ENCODE data around the gene EIF5A2. TPM values are rescaled to one million over a fixed set of nuclear protein-coding genes. Genes with fewer than 3 reads are reported as not detected.
"Not testable (repeated sequence)": the region's sequence is repeated elsewhere in the genome, so short reads cannot be mapped to it uniquely, and the experiment has no call there.

Gene EIF5A2
- total RNA-seq, 1 experiment from 2014 or later = 16.1 TPM

DNA sequence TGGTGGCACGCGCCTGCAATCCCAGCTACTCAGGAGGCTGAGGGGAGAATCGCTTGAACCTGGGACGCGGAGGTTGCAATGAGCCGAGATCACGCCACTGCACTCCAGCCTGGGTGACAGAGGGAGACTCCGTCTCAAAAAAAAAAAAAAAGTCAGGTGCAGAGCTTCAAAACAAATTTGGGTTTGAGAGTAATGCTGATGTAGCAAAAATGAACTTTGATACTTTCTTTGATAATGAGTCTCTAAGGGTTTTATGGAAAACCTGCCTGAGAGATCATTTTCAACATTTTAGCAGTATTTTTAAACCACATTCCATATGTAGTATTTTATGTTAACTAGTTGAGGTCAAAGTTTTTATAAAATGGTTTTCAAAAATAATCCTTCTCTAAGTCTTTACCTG is 14.5 kb downstream of the EIF5A2 start:
- POLR2A ChIA-PET = no interaction called here
- no TSS peak for BruUV-seq (replicated peaks)
- no peak overlapping the region for H3K4me3 Mint-ChIP-seq (ENCODE audit: unreplicated experiment)

DNA sequence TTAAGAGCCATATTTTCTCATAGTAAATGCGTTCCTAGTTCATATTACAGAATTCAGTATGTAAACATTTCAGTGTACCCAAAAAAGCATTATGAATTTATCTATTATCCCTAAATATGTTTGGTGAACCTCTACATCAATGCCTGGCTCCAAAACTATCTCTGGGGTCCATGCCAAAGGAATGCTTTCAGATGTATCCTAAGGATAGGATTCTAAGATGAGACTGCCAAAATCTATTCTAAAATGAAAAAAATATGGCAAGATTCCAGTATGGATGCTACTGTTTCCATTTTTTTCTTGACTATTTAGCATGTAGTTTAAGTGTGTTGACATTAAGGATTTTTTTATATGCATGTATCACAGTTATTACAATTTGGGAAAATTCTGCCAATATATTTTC is 18.8 kb downstream of the EIF5A2 start:
- CTCF ChIA-PET = no interaction called here
- H3K27me3 ChIP-seq (replicated peaks; ENCODE audit: control insufficient read depth, insufficient read depth, low read length) = no peaks in the 10 kb centered on the region
- no peak overlapping the region for H3K4me3 ChIP-seq (ENCODE audit: low read depth, low read length)
- BruUV-seq (replicated peaks) = no TSS peak
- Mint-ChIP-seq H3K9me3 (ENCODE audit: unreplicated experiment) (no peaks in the 10 kb centered on the region), H3K27ac (ENCODE audit: unreplicated experiment) (no peak overlapping the region), H3K36me3 (ENCODE audit: insufficient read depth, unreplicated experiment) (no peaks in the 10 kb centered on the region), H3K4me1 (ENCODE audit: low read depth, unreplicated experiment) (no peaks in the 10 kb centered on the region), H3K27me3 (ENCODE audit: insufficient read depth, unreplicated experiment) (no peaks in the 10 kb centered on the region), H3K4me3 (ENCODE audit: unreplicated experiment) (no peak overlapping the region)
- TF ChIP-seq, protein P1, sequence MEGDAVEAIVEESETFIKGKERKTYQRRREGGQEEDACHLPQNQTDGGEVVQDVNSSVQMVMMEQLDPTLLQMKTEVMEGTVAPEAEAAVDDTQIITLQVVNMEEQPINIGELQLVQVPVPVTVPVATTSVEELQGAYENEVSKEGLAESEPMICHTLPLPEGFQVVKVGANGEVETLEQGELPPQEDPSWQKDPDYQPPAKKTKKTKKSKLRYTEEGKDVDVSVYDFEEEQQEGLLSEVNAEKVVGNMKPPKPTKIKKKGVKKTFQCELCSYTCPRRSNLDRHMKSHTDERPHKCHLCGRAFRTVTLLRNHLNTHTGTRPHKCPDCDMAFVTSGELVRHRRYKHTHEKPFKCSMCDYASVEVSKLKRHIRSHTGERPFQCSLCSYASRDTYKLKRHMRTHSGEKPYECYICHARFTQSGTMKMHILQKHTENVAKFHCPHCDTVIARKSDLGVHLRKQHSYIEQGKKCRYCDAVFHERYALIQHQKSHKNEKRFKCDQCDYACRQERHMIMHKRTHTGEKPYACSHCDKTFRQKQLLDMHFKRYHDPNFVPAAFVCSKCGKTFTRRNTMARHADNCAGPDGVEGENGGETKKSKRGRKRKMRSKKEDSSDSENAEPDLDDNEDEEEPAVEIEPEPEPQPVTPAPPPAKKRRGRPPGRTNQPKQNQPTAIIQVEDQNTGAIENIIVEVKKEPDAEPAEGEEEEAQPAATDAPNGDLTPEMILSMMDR (IDR thresholded peaks at IDR 0.05; ENCODE audit: insufficient read depth in 1 of 2, low read depth in 1 of 2, low read length in 1 of 2, severe bottlenecking in 1 of 2, unreplicated experiment in 1 of 2) = no peak
- no peaks in the 10 kb centered on the region for H3K4me1 ChIP-seq
- POLR2A ChIA-PET = no interaction called here
- intact Hi-C loops (cut with micrococcal nuclease; ENCODE audit: unreplicated experiment) = no loop called here
- DNase-seq = no peak
- no peaks in the 10 kb centered on the region for H3K9me3 ChIP-seq
- no peaks in the 10 kb centered on the region for H3K36me3 ChIP-seq (ENCODE audit: control insufficient read depth, insufficient read depth, low read length)

More for the DNA sequence above, 14.5 kb downstream of the EIF5A2 start:
- CTCF ChIA-PET = no interaction called here
- 0 out of 2 replicates have a peak, but pooled peaks cover 3% of the 10 kb centered on the region for H3K9me3 ChIP-seq
- no peaks in the 10 kb centered on the region for H3K27me3 ChIP-seq (replicated peaks; ENCODE audit: control insufficient read depth, insufficient read depth, low read length)
- H3K27ac Mint-ChIP-seq (ENCODE audit: unreplicated experiment) = no peak overlapping the region
- no peak for DNase-seq
- TF ChIP-seq, protein P1 (IDR thresholded peaks at IDR 0.05; ENCODE audit: insufficient read depth in 1 of 2, low read depth in 1 of 2, low read length in 1 of 2, severe bottlenecking in 1 of 2, unreplicated experiment in 1 of 2) = no peak
- H3K27me3 Mint-ChIP-seq (ENCODE audit: insufficient read depth, unreplicated experiment) = no peaks in the 10 kb centered on the region
- no peaks in the 10 kb centered on the region for H3K9me3 Mint-ChIP-seq (ENCODE audit: unreplicated experiment)
- intact Hi-C loops (cut with micrococcal nuclease; ENCODE audit: unreplicated experiment) = no loop called here
- H3K4me3 ChIP-seq (ENCODE audit: low read depth, low read length) = no peak overlapping the region
- H3K36me3 ChIP-seq (ENCODE audit: control insufficient read depth, insufficient read depth, low read length) = no peaks in the 10 kb centered on the region
- H3K36me3 Mint-ChIP-seq (ENCODE audit: insufficient read depth, unreplicated experiment) = peaks cover 10% of the 10 kb centered on the region
- no peaks in the 10 kb centered on the region for H3K4me1 Mint-ChIP-seq (ENCODE audit: low read depth, unreplicated experiment)
- H3K4me1 ChIP-seq = no peaks in the 10 kb centered on the region

DNA sequence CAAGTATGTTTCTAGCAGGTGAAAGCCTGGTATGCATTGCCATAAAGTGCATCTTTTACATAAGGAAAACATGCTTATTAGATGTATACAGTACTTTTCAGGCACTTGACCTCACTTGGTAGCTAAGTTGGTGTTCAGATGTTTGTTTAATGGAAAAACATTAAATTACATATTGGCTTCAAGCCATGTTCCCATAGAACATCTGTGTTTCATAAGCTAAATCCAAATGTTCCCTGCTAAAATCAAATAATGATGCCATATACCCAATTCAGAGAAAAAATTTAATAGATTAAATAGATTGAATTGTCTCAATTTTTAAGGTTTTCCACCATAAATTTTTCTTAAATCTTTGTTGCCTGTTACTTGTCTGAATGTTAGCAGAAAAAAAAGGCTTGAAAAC is 19.3 kb downstream of the EIF5A2 start:
- H3K27me3 Mint-ChIP-seq (ENCODE audit: insufficient read depth, unreplicated experiment) = no peaks in the 10 kb centered on the region
- ChIA-PET CTCF (no interaction called here), POLR2A (no interaction called here)
- no peaks in the 10 kb centered on the region for H3K9me3 ChIP-seq
- no peak for DNase-seq
- H3K4me3 ChIP-seq (ENCODE audit: low read depth, low read length) = no peak overlapping the region
- no peak overlapping the region for H3K27ac Mint-ChIP-seq (ENCODE audit: unreplicated experiment)
- H3K4me1 ChIP-seq = no peaks in the 10 kb centered on the region
- no TSS peak for BruUV-seq (replicated peaks)
- H3K4me3 Mint-ChIP-seq (ENCODE audit: unreplicated experiment) = no peak overlapping the region
- H3K27me3 ChIP-seq (replicated peaks; ENCODE audit: control insufficient read depth, insufficient read depth, low read length) = no peaks in the 10 kb centered on the region
- H3K36me3 Mint-ChIP-seq (ENCODE audit: insufficient read depth, unreplicated experiment) = no peaks in the 10 kb centered on the region
- no peaks in the 10 kb centered on the region for H3K4me1 Mint-ChIP-seq (ENCODE audit: low read depth, unreplicated experiment)
- H3K36me3 ChIP-seq (ENCODE audit: control insufficient read depth, insufficient read depth, low read length) = no peaks in the 10 kb centered on the region
- H3K9me3 Mint-ChIP-seq (ENCODE audit: unreplicated experiment) = no peaks in the 10 kb centered on the region
- TF ChIP-seq, protein P1 (IDR thresholded peaks at IDR 0.05; ENCODE audit: insufficient read depth in 1 of 2, low read depth in 1 of 2, low read length in 1 of 2, severe bottlenecking in 1 of 2, unreplicated experiment in 1 of 2) = no peak
- intact Hi-C loops (cut with micrococcal nuclease; ENCODE audit: unreplicated experiment) = no loop called here

DNA sequence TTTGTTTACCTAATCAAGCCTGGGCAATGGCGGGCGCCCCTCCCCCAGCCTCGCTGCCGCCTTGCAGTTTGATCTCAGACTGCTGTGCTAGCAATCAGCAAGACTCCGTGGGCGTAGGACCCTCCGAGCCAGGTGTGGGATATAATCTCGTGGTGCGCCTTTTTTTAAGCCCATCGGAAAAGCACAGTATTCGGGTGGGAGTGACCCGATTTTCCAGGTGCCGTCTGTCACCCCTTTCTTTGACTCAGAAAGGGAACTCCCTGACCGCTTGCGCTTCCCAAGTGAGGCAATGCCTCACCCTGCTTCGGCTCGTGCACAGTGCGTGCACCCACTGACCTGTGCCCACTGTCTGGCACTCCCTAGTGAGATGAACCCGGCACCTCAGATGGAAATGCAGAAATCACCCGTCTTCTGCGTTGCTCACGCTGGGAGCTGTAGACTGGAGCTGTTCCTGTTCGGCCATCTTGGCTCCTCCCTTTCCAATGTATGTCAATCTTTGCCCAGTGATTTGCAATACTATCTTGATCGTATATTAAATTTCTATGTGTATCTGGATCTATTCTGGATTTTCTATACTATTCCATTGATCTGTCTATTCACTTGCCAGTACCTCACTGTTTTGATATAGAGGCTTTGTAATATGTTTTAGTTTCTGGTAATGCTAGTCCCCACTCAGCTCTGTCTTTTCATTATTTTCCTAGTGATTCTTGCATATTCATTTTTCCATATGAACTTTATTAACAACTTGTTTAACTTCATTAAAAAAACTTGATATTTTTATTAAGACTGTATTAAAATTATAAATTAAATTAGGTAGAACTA is 24.1 kb downstream of the EIF5A2 start:
- H3K4me3 Mint-ChIP-seq (ENCODE audit: unreplicated experiment) = peak overlapping the region; percentile 73
- H3K27me3 ChIP-seq (replicated peaks; ENCODE audit: control insufficient read depth, insufficient read depth, low read length); H3K36me3 Mint-ChIP-seq (ENCODE audit: insufficient read depth, unreplicated experiment); DNase-seq; H3K4me1 Mint-ChIP-seq (ENCODE audit: low read depth, unreplicated experiment); H3K9me3 ChIP-seq; H3K4me3 ChIP-seq (ENCODE audit: low read depth, low read length); intact Hi-C loops (cut with micrococcal nuclease; ENCODE audit: unreplicated experiment); BruUV-seq (replicated peaks); H3K27me3 Mint-ChIP-seq (ENCODE audit: insufficient read depth, unreplicated experiment); CTCF ChIA-PET; H3K4me1 ChIP-seq; H3K9me3 Mint-ChIP-seq (ENCODE audit: unreplicated experiment); H3K36me3 ChIP-seq (ENCODE audit: control insufficient read depth, insufficient read depth, low read length): not testable (repeated sequence)
- H3K27ac Mint-ChIP-seq (ENCODE audit: unreplicated experiment) = peak overlapping the region; percentile 61
- POLR2A ChIA-PET = interaction anchor here (1.4 kb wide), 1 partner anchor 15 kb away, joined by 5 read pairs; the partner anchor contains the start of gene RPL22L1

DNA sequence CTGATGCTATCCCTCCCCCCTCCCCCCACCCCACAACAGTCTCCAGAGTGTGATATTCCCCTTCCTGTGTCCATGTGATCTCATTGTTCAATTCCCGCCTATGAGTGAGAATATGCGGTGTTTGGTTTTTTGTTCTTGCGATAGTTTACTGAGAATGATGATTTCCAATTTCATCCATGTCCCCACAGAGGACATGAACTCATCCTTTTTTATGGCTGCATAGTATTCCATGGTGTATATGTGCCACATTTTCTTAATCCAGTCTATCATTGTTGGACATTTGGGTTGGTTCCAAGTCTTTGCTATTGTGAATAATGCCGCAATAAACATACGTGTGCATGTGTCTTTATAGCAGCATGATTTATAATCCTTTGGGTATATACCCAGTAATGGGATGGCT is 29.7 kb downstream of the EIF5A2 start:
- CTCF ChIA-PET = not testable (repeated sequence)

More for the DNA sequence above, 29.7 kb downstream of the EIF5A2 start:
- BruUV-seq (replicated peaks); H3K27me3 ChIP-seq (replicated peaks; ENCODE audit: control insufficient read depth, insufficient read depth, low read length); intact Hi-C loops (cut with micrococcal nuclease; ENCODE audit: unreplicated experiment); H3K4me3 Mint-ChIP-seq (ENCODE audit: unreplicated experiment); H3K4me1 ChIP-seq; H3K36me3 Mint-ChIP-seq (ENCODE audit: insufficient read depth, unreplicated experiment); H3K36me3 ChIP-seq (ENCODE audit: control insufficient read depth, insufficient read depth, low read length); H3K27ac Mint-ChIP-seq (ENCODE audit: unreplicated experiment); H3K4me1 Mint-ChIP-seq (ENCODE audit: low read depth, unreplicated experiment); H3K9me3 Mint-ChIP-seq (ENCODE audit: unreplicated experiment); DNase-seq; H3K9me3 ChIP-seq; H3K27me3 Mint-ChIP-seq (ENCODE audit: insufficient read depth, unreplicated experiment); H3K4me3 ChIP-seq (ENCODE audit: low read depth, low read length); POLR2A ChIA-PET: not testable (repeated sequence)

Data from Caco-2 (cell line).